ENCODE results near the gene NEK10. TPM values are rescaled to one million over a fixed set of nuclear protein-coding genes. Genes with fewer than 3 reads are reported as not detected.

The NEK10 gene
- total RNA-seq, 2 donors from 2014 or later: 1.7 to 2.3 TPM

- no peak for ATAC-seq
- no peak overlapping the region for H3K27ac Mint-ChIP-seq
- no peak overlapping the region for H3K4me3 Mint-ChIP-seq
- no peaks in the 10 kb centered on the region for H3K36me3 Mint-ChIP-seq (ENCODE audit: low read depth)
- DNase-seq: no peak
- H3K27me3 Mint-ChIP-seq: peaks cover 13% of the 10 kb centered on the region
- no peaks in the 10 kb centered on the region for H3K9me3 ChIP-seq (ENCODE audit: control insufficient read depth, low read length, poor library complexity, severe bottlenecking)
- no peaks in the 10 kb centered on the region for H3K4me1 Mint-ChIP-seq
Observed at GRCh38 chr3:27081992-27082607, 287.1 kb downstream of the NEK10 start.

DNA sequence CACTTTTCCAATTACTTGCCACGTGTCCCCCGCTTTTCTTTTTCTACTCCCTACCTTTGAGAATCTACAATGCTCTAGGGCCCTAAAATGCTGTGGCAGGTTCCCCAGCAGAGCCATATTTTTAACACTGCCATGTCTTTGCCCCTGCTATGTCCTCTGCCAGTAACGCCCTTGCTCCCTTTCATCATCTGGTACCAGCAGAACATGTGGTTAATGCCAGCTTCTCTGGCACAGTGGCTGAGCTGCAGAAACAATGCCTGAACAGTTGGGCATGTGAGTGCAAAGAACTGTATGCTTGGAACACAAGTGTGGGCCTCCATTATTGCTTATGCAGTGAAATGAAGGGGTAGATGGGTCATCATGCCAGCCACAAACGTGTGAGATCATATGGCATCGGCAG is 287.6 kb downstream of the NEK10 start:
- Mint-ChIP-seq H3K36me3 (ENCODE audit: low read depth) (no peaks in the 10 kb centered on the region), H3K4me3 (no peak overlapping the region), H3K27ac (no peak overlapping the region), H3K27me3 (peaks cover 15% of the 10 kb centered on the region), H3K4me1 (no peaks in the 10 kb centered on the region)
- H3K9me3 ChIP-seq (ENCODE audit: control insufficient read depth, low read length, poor library complexity, severe bottlenecking): no peaks in the 10 kb centered on the region
- DNase-seq (no peak), ATAC-seq (no peak)

- no peak overlapping the region for H3K4me3 Mint-ChIP-seq
- no peaks in the 10 kb centered on the region for H3K9me3 ChIP-seq (ENCODE audit: control insufficient read depth, low read length, poor library complexity, severe bottlenecking)
- H3K36me3 Mint-ChIP-seq (ENCODE audit: low read depth): no peaks in the 10 kb centered on the region
- H3K27me3 Mint-ChIP-seq: peaks cover 13% of the 10 kb centered on the region
- no peaks in the 10 kb centered on the region for H3K4me1 Mint-ChIP-seq
- ATAC-seq (no peak), DNase-seq (no peak)
- H3K27ac Mint-ChIP-seq: no peak overlapping the region
Observed at GRCh38 chr3:27080258-27080525, 289.0 kb downstream of the NEK10 start.

- DNase-seq (no peak), ATAC-seq (no peak)
- Mint-ChIP-seq H3K4me3 (no peak overlapping the region), H3K27me3 (peaks cover 18% of the 10 kb centered on the region), H3K4me1 (no peaks in the 10 kb centered on the region), H3K27ac (no peak overlapping the region), H3K36me3 (ENCODE audit: low read depth) (no peaks in the 10 kb centered on the region)
- no peaks in the 10 kb centered on the region for H3K9me3 ChIP-seq (ENCODE audit: control insufficient read depth, low read length, poor library complexity, severe bottlenecking)
Observed at GRCh38 chr3:27079427-27080257, 289.5 kb downstream of the NEK10 start.

DNA sequence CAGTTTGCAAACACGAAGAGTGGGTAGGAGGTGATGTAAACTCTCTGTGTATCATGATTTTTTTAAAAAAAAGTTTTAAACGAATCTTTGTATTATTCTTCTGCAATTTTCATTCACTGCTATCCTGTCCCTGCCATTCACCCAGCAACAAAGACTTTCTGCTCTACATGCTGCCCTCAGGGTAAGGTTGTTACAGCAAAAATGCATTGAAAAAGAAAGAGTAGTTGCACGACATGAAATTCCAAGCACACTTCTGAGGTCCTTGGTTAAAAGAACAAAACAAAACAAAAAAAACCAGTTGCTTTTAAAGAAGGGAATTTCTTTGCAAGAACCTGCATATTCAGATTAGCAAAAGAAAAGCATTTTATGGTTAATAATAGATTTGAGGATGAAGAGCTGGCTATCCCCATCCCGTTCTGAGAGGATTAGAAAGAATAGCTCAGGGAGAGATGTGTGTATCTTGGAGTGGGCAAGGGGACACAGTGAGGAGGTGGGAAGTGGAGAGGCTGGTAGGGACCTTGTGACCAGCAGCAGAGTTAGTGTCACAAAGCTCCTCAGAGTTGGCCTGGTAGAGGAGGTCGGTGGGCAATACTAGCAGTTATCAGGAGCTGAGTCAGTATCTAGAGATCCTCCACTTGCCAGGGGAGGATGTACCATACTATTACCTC is 290.8 kb downstream of the NEK10 start:
- Mint-ChIP-seq H3K27ac (no peak overlapping the region), H3K27me3 (peaks cover 19% of the 10 kb centered on the region), H3K4me1 (no peaks in the 10 kb centered on the region), H3K36me3 (ENCODE audit: low read depth) (no peaks in the 10 kb centered on the region), H3K4me3 (no peak overlapping the region)
- ATAC-seq (no peak), DNase-seq (no peak)
- no peaks in the 10 kb centered on the region for H3K9me3 ChIP-seq (ENCODE audit: control insufficient read depth, low read length, poor library complexity, severe bottlenecking)

DNA sequence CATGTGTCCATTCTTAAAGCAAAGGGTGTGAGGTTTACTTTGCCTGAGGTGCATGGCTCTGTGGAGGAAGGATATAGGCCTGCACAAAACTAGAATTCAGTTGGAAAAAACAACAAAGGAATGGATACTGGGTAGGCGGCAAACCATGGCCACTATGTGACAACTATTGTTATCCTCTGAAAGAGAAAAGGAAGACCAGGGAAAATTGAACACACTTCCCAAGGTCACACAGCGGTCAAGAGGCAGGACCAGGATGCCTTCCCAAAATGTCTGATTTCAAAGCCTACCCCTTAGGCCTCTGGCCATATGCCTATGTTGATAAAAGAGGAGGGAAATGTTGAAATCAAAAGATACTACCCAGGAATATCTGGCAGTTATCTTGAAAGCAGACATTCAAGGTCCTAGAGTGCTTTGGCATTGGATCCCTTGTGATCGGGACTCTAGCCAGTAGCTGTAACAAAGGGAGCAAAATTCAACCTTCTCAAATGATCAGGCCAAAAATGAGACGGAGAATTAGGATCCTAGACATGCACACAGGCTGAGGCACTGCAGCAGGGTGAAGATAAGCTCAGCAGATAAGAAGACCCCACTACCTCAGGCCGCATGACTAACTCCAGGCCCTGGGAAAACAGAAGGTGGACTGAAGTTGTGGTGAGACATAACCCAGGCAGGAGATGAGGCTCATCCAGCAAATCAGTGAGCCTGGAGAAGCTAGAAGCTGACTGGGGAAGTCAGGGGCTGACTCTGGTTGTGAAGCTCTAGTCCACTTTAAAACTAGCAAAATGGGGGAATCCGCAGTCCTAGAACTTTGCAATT is 292.2 kb downstream of the NEK10 start:
- no peaks in the 10 kb centered on the region for H3K9me3 ChIP-seq (ENCODE audit: control insufficient read depth, low read length, poor library complexity, severe bottlenecking)
- DNase-seq: no peak
- Mint-ChIP-seq H3K27ac (no peak overlapping the region), H3K4me3 (no peak overlapping the region), H3K4me1 (no peaks in the 10 kb centered on the region), H3K27me3 (peaks cover 25% of the 10 kb centered on the region), H3K36me3 (ENCODE audit: low read depth) (no peaks in the 10 kb centered on the region)
- ATAC-seq: no peak

DNA sequence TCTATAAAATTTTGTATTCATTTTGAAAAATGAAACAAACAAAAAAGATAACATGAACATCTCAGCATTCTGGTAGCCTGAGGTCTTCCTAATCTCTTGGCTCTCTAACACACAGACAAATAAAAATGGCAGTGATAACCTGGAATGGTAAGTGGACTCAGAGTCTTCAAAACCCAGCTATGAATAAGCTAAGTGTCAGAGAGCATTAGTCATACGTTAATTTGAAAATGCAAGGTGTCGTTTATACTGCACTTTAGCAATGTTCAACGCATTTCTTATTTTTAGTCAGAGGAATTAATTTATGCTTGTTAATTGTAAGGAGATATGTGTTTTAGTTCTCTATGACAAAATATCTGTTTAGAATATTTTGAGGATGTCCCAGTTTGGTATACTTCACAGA is 294.3 kb downstream of the NEK10 start:
- Mint-ChIP-seq H3K4me3 (no peak overlapping the region), H3K27me3 (peaks cover 25% of the 10 kb centered on the region)
- ATAC-seq: no peak

DNA sequence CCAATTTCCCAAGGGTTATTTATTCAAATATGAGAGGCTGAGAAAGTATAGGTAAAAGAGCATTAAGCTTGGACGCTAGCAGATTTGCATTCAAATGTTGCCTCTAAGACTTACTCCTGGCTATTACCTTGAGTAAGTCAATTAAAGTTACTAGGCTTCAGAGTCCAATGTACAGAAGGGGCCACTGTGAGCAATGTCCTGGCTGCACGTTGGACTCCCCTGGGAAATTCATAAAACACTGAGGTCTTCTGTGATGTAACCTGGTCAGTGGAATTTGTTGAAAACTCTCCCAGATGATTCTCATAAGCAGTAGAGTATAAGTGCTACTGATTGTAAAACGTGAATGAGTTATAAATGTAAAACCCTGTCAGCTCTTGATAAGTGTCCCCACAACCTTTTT is 295.3 kb downstream of the NEK10 start:
- H3K4me1 Mint-ChIP-seq: no peaks in the 10 kb centered on the region

More for the DNA sequence above, 294.3 kb downstream of the NEK10 start:
- H3K4me1 Mint-ChIP-seq: no peaks in the 10 kb centered on the region
- no peak overlapping the region for H3K27ac Mint-ChIP-seq
- no peaks in the 10 kb centered on the region for H3K9me3 ChIP-seq (ENCODE audit: control insufficient read depth, low read length, poor library complexity, severe bottlenecking)
- H3K36me3 Mint-ChIP-seq (ENCODE audit: low read depth): no peaks in the 10 kb centered on the region
- DNase-seq: no peak

DNA sequence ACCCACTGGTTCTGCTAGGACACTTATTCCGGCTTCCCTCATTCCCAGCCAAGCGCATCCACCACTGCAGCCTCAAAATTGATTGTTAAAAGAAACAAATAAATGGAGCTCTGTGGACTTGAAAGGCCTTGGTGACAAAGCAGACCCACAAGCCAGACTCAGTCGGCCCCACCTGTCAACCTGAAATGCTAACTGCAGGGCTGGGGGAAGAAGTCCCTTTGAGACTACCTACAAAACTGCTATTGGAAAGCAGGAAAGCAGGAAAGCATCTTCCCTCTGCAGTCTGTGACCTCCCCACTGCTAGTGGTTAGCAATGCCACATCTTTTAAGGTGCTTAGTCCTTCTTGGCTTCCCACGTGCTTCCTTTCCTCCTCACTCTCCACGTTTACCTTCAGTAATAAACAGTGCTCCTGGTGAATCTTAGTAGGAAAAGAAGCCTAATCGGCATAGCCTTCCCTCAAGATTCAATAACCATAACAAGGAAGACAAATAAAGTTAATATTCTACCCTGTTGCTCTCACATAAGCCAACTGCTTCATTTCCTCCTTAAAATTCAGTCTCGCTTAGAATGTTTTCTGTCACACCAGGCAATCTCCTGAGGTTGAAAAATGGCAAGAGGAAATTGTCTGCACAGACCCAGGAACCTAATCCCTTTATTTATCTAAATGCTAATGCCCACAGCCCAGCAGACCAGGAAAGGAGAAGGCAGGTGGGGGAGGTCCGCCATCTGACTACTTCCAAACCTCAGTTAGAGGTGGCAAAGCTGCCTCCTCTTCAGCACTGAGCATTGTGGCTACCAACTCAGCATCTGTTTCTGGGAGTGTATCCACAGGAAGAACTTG is 296.2 kb downstream of the NEK10 start:
- no peak overlapping the region for H3K27ac Mint-ChIP-seq
- ATAC-seq: no peak

More for the DNA sequence above, 295.3 kb downstream of the NEK10 start:
- H3K9me3 ChIP-seq (ENCODE audit: control insufficient read depth, low read length, poor library complexity, severe bottlenecking): no peaks in the 10 kb centered on the region
- Mint-ChIP-seq H3K27me3 (peaks cover 25% of the 10 kb centered on the region), H3K4me3 (no peak overlapping the region), H3K36me3 (ENCODE audit: low read depth) (no peaks in the 10 kb centered on the region), H3K27ac (no peak overlapping the region)
- DNase-seq (no peak), ATAC-seq (no peak)

DNA sequence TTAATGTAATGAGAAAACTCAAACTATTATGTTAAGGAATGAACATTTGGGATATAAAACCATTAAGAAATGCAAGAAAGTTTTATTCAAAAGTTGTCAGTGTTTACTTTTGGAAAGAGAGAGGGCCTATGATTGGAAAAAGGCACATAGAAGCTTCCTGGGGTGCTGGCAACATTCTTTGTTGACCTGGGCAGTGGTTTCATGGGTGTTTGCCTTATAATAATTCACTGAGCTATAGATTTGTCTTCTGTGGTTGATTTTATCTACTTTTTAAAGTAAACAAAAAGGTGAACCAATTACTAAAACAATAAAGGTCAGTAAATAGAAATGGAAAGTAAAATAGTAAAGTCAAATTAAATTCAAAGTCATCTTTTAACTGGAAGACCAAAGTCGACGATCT is 308.8 kb downstream of the NEK10 start:
- ATAC-seq: no peak
- H3K36me3 Mint-ChIP-seq (ENCODE audit: low read depth): no peaks in the 10 kb centered on the region
- H3K4me1 Mint-ChIP-seq: no peaks in the 10 kb centered on the region
- H3K27me3 Mint-ChIP-seq: peaks cover 5% of the 10 kb centered on the region
- no peaks in the 10 kb centered on the region for H3K9me3 ChIP-seq (ENCODE audit: control insufficient read depth, low read length, poor library complexity, severe bottlenecking)
- no peak for DNase-seq
- H3K27ac Mint-ChIP-seq: no peak overlapping the region
- no peak overlapping the region for H3K4me3 Mint-ChIP-seq

More for the DNA sequence above, 296.2 kb downstream of the NEK10 start:
- Mint-ChIP-seq H3K36me3 (ENCODE audit: low read depth) (no peaks in the 10 kb centered on the region), H3K27me3 (peaks cover 25% of the 10 kb centered on the region), H3K4me3 (no peak overlapping the region), H3K4me1 (no peaks in the 10 kb centered on the region)
- H3K9me3 ChIP-seq (ENCODE audit: control insufficient read depth, low read length, poor library complexity, severe bottlenecking): no peaks in the 10 kb centered on the region
- no peak for DNase-seq

All from T-helper 17 cell (primary cell).